Measurements from ENCODE around the gene MORC1. TPM values are rescaled to one million over a fixed set of nuclear protein-coding genes. Genes with fewer than 3 reads are reported as not detected.

MORC1 gene
- total and polyA plus RNA-seq, 9 donors, result 0.05 to 0.52 (median 0.12) TPM; not detected in 4

DNA sequence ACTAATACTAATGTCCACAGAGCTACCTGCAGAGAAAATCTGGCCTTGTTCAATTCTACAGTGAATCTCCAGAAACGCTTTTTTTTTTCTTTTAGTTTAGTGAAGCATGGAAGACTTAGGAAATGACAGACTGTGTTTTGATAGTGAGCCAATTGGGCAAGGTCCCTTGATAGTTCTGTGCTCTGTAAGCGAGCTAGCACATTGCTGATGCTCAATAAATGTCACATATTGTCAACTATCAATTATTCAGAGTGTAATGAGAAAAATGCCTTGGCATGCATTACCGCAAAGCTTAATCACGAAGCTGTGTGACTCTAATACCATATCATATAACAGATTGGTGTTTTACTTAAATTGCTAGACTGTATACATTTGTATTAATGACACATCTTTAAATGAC lies 13.3 kb upstream of the MORC1 start:
- WGBS, 3 donors, result 89 to 91% (median 90%) methylated on average over 4 of the region's 4 CpGs
- Histone ChIP-seq H3K4me1 (ENCODE audit: insufficient read depth) (peaks cover 2% of the 10 kb centered on the region), H3K36me3 (no peaks in the 10 kb centered on the region), H3K27me3 (no peaks in the 10 kb centered on the region), H3K4me3 (no peak overlapping the region), H3K9me3 (no peaks in the 10 kb centered on the region), H3K27ac (no peak overlapping the region)
- no peak for DNase-seq
- TF ChIP-seq POLR2A (IDR thresholded peaks at IDR 0.05) (no peak), EP300 (IDR thresholded peaks at IDR 0.05) (no peak)
- TF ChIP-seq, protein P1, sequence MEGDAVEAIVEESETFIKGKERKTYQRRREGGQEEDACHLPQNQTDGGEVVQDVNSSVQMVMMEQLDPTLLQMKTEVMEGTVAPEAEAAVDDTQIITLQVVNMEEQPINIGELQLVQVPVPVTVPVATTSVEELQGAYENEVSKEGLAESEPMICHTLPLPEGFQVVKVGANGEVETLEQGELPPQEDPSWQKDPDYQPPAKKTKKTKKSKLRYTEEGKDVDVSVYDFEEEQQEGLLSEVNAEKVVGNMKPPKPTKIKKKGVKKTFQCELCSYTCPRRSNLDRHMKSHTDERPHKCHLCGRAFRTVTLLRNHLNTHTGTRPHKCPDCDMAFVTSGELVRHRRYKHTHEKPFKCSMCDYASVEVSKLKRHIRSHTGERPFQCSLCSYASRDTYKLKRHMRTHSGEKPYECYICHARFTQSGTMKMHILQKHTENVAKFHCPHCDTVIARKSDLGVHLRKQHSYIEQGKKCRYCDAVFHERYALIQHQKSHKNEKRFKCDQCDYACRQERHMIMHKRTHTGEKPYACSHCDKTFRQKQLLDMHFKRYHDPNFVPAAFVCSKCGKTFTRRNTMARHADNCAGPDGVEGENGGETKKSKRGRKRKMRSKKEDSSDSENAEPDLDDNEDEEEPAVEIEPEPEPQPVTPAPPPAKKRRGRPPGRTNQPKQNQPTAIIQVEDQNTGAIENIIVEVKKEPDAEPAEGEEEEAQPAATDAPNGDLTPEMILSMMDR (IDR thresholded peaks at IDR 0.05), result no peak
- intact Hi-C loops (cut with DNase I), result no loop called here

DNA sequence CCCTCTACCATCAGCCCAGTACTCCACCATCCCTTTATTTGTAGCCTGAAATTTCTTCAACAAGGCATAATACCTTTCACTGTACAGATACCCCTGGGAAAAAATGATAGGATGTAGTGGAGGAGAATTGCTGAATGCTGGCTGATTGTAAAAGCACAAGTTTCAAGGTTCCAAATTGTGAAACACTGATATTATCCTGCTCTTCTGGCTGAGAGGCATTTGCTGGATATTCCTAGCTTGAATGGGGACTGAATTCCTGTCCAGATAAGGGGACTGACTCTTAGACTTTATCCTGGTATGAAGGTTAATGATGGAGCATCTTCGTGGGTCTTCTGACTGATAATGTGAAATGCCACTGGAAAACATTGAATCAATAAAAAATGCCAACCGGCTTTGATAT lies 9.6 kb upstream of the MORC1 start:
- intact Hi-C loops (cut with DNase I), result no loop called here
- no peaks in the 10 kb centered on the region for H3K36me3 ChIP-seq
- no peak overlapping the region for H3K4me3 ChIP-seq
- peaks cover 2% of the 10 kb centered on the region for H3K4me1 ChIP-seq (ENCODE audit: insufficient read depth)
- TF ChIP-seq POLR2A (IDR thresholded peaks at IDR 0.05) (no peak), EP300 (IDR thresholded peaks at IDR 0.05) (no peak)
- TF ChIP-seq, protein P1 (IDR thresholded peaks at IDR 0.05), result no peak
- no peak for DNase-seq
- H3K27me3 ChIP-seq, result no peaks in the 10 kb centered on the region
- no peaks in the 10 kb centered on the region for H3K9me3 ChIP-seq
- no peak overlapping the region for H3K27ac ChIP-seq
- WGBS, 3 donors, result 42 to 85% (median 59%) methylated on average over 2 of the region's 2 CpGs

DNA sequence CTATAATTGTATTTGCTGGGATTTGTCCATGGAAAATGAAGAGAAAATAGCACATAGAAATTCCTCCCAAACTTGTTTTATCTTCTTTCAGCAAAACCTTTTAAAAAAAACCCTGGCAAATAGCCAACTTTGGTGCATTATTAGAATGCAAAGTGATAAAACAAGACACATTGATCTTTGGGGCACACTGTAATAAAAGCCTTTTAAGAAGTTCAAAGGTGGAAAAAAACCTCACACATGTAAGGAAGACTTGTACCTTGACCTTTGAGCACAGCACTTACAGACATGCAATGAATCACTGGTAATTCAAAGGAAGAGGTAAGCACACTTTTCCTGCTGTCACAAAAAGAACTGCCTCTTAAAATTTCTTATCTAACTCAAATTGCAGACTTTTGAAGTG lies 8.0 kb upstream of the MORC1 start:
- TF ChIP-seq EP300 (IDR thresholded peaks at IDR 0.05) (no peak), POLR2A (IDR thresholded peaks at IDR 0.05) (no peak)
- TF ChIP-seq, protein P1 (IDR thresholded peaks at IDR 0.05), result no peak
- Histone ChIP-seq H3K27ac (no peak overlapping the region), H3K4me3 (no peak overlapping the region), H3K9me3 (no peaks in the 10 kb centered on the region), H3K4me1 (ENCODE audit: insufficient read depth) (peaks cover 2% of the 10 kb centered on the region), H3K27me3 (no peaks in the 10 kb centered on the region), H3K36me3 (no peaks in the 10 kb centered on the region)
- intact Hi-C loops (cut with DNase I), result no loop called here
- DNase-seq, result no peak

DNA sequence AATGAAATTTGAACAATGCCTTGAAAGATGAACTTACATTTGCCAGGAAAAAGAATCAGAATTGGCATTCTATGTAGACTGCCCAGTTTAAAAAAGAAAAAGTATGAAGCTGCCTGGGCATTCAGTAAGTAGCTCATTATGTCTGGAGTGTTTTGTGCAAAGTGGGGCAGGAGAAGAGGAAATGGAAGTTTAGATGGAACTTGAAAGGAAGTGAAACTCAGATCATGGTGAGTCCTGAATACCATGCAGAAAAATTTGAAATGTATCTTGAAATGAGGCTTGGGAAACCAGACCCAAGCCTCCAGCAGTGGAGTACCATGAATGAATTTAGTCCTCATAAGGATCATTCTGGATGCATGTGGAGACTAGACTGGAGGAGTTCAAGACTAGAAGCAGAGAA lies 4.8 kb upstream of the MORC1 start:
- Histone ChIP-seq H3K27me3 (no peaks in the 10 kb centered on the region), H3K27ac (no peak overlapping the region), H3K36me3 (no peaks in the 10 kb centered on the region), H3K9me3 (no peaks in the 10 kb centered on the region), H3K4me1 (ENCODE audit: insufficient read depth) (peaks cover 1% of the 10 kb centered on the region), H3K4me3 (no peak overlapping the region)
- TF ChIP-seq EP300 (IDR thresholded peaks at IDR 0.05) (no peak), POLR2A (IDR thresholded peaks at IDR 0.05) (no peak)
- TF ChIP-seq, protein P1 (IDR thresholded peaks at IDR 0.05), result no peak
- DNase-seq, result no peak
- intact Hi-C loops (cut with DNase I), result no loop called here

DNA sequence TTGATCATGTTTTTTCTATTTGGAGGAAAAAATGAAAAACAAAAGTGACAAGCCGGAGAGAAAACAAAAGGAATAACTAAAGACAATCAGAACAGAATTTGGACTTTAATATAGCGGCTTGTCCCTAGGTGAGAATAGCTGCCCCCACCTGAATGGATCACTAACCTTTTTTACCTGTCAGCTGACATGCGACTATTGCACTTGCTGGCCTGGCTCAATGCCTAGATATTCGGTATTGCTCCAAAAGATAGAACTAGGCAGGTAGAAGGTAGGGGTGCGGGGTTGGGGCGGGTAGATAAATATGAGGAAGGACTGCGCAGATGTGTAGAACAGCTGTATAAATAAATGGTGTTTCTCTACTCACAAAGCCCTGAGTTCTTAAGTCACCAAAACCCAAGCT lies 650 bp upstream of the MORC1 start:
- H3K36me3 ChIP-seq, result no peaks in the 10 kb centered on the region

More for the DNA sequence above, 650 bp upstream of the MORC1 start:
- Histone ChIP-seq H3K27ac (no peak overlapping the region), H3K27me3 (no peaks in the 10 kb centered on the region), H3K4me1 (ENCODE audit: insufficient read depth) (peaks cover 4% of the 10 kb centered on the region), H3K9me3 (no peaks in the 10 kb centered on the region), H3K4me3 (no peak overlapping the region)
- 92 to 94% (median 92%) methylated on average over 7 of the region's 7 CpGs for WGBS, 3 donors
- TF ChIP-seq, protein P1 (IDR thresholded peaks at IDR 0.05), result no peak
- TF ChIP-seq EP300 (IDR thresholded peaks at IDR 0.05) (no peak), POLR2A (IDR thresholded peaks at IDR 0.05) (no peak)
- no peak for DNase-seq
- intact Hi-C loops (cut with DNase I), result no loop called here
